WTC11 (cell line): ENCODE measurements around the gene CNTLN. TPM values are rescaled to one million over a fixed set of nuclear protein-coding genes. Genes with fewer than 3 reads are reported as not detected.
A peak's percentile ranks its signal among the peaks of the same experiment; 100 is the strongest.
"Not testable (repeated sequence)": the region's sequence is repeated elsewhere in the genome, so short reads cannot be mapped to it uniquely, and the experiment has no call there.

Experiments
- ATAC-seq: fragments of 200-7000 bp; cut with Tn5 transposase; 2 replicates; pipeline ENCODE4 v1.10.0; 2021; ENCODE audit warnings: mild to moderate bottlenecking, moderate library complexity
- CTCF ChIA-PET: fragments of 300-600 bp; sonication (Branson Sonifier 250); formaldehyde crosslinking; loops from one replicate; lab custom pipeline; 2021; ENCODE audit warnings: antibody characterized with exemption; lab: Charles Lee
- POLR2A ChIA-PET: fragments of 350-600 bp; sonication (Branson Sonifier 250); formaldehyde crosslinking; loops from one replicate; lab custom pipeline; 2021; ENCODE audit warnings: antibody characterized with exemption; lab: Charles Lee
- DNase-seq: peaks from one replicate; pipeline ENCODE4 v3.0.0; 2021; ENCODE audit warnings: low spot score
- H3K27ac Mint-ChIP-seq: 2 replicates; pipeline ENCODE4 v1.8.0; 2021; ENCODE audit warnings: mixed read lengths
- H3K27me3 Mint-ChIP-seq: 2 replicates; pipeline ENCODE4 v1.8.0; 2021; ENCODE audit warnings: low read depth, mild to moderate bottlenecking, moderate library complexity, mixed read lengths
- H3K36me3 Mint-ChIP-seq: 2 replicates; pipeline ENCODE4 v1.8.0; 2021; ENCODE audit warnings: mixed read lengths
- H3K4me1 Mint-ChIP-seq: 2 replicates; pipeline ENCODE4 v1.8.0; 2022; ENCODE audit warnings: mixed read lengths
- H3K4me3 Mint-ChIP-seq: 2 replicates; pipeline ENCODE4 v1.8.0; 2021; ENCODE audit warnings: mild to moderate bottlenecking, moderate library complexity, mixed read lengths
- H3K9me3 Mint-ChIP-seq: 2 replicates; pipeline ENCODE4 v1.8.0; 2021; ENCODE audit warnings: mixed read lengths
- ATF1 ChIP-seq: sonication (generic); formaldehyde crosslinking; IDR thresholded peaks from 2 replicates; pipeline ENCODE4 v1.8.1; 2023; ENCODE audit warnings: mild to moderate bottlenecking, moderate library complexity, missing genetic modification reagents
- E2F4 ChIP-seq: sonication (generic); formaldehyde crosslinking; IDR thresholded peaks from 2 replicates; pipeline ENCODE4 v1.8.1; 2022; ENCODE audit warnings: low read depth, mild to moderate bottlenecking, moderate library complexity, missing genetic modification reagents, borderline replicate concordance
- ESRRA ChIP-seq: sonication (generic); formaldehyde crosslinking; IDR thresholded peaks from 2 replicates; pipeline ENCODE4 v1.8.1; 2022; ENCODE audit warnings: mild to moderate bottlenecking, missing genetic modification reagents, borderline replicate concordance
- ETV6 ChIP-seq: sonication (generic); formaldehyde crosslinking; IDR thresholded peaks from 2 replicates; pipeline ENCODE4 v1.8.1; 2022; ENCODE audit warnings: mild to moderate bottlenecking, missing genetic modification reagents
- IRF2 ChIP-seq: sonication (generic); formaldehyde crosslinking; IDR thresholded peaks from 2 replicates; pipeline ENCODE4 v1.8.0; 2022; ENCODE audit warnings: low read depth, missing genetic modification reagents, borderline replicate concordance
- JAZF1 ChIP-seq: fragments of 250-450 bp; sonication (Bioruptor Pico); IDR thresholded peaks from 2 replicates; pipeline ENCODE4 v1.9.0; 2021; ENCODE audit warnings: moderate library complexity, mild to moderate bottlenecking, inconsistent platforms
- MXD4 ChIP-seq: fragments of 250-450 bp; sonication (Bioruptor Pico); IDR thresholded peaks from 2 replicates; pipeline ENCODE4 v1.8.0; 2021; ENCODE audit warnings: mild to moderate bottlenecking, moderate library complexity, borderline replicate concordance
- MYBL2 ChIP-seq: sonication (generic); formaldehyde crosslinking; IDR thresholded peaks from 2 replicates; pipeline ENCODE4 v1.8.1; 2023; ENCODE audit warnings: mild to moderate bottlenecking, moderate library complexity, missing genetic modification reagents
- NFATC4 ChIP-seq: fragments of 250-450 bp; sonication (Bioruptor Pico); IDR thresholded peaks from 2 replicates; pipeline ENCODE4 v1.9.0; 2021; ENCODE audit warnings: mild to moderate bottlenecking
- NFYB ChIP-seq: sonication (generic); formaldehyde crosslinking; conservative IDR thresholded peaks from 2 replicates; pipeline ENCODE4 v1.8.0; 2022; ENCODE audit warnings: low read depth, missing genetic modification reagents
- NR2C2 ChIP-seq: sonication (generic); formaldehyde crosslinking; IDR thresholded peaks from 2 replicates; pipeline ENCODE4 v1.8.0; 2022; ENCODE audit warnings: mild to moderate bottlenecking, missing genetic modification reagents
- TEAD4 ChIP-seq: sonication (generic); formaldehyde crosslinking; IDR thresholded peaks from 2 replicates; pipeline ENCODE4 v1.8.0; 2022; ENCODE audit warnings: mild to moderate bottlenecking, missing genetic modification reagents
- ZBTB21 ChIP-seq: sonication (generic); formaldehyde crosslinking; IDR thresholded peaks from 2 replicates; pipeline ENCODE4 v1.8.1; 2023; ENCODE audit warnings: mild to moderate bottlenecking, missing genetic modification reagents, borderline replicate concordance
- ZMAT4 ChIP-seq: fragments of 250-450 bp; sonication (Bioruptor Pico); IDR thresholded peaks from 2 replicates; pipeline ENCODE4 v1.9.0; 2021; ENCODE audit warnings: mild to moderate bottlenecking
- ZNF232 ChIP-seq: sonication (generic); formaldehyde crosslinking; IDR thresholded peaks from 2 replicates; pipeline ENCODE4 v1.8.0; 2022; ENCODE audit warnings: mild to moderate bottlenecking, missing genetic modification reagents
- ZNF317 ChIP-seq: sonication (generic); formaldehyde crosslinking; IDR thresholded peaks from 2 replicates; pipeline ENCODE4 v1.8.1; 2023; ENCODE audit warnings: low read depth, mild to moderate bottlenecking, moderate library complexity, missing genetic modification reagents, borderline replicate concordance
- total RNA-seq: library from RNA; stranded (reverse); gene quantifications from 3 replicates; pipeline ENCODE4 v1.2.3, GENCODE V29; 2021
- TF ChIP-seq, protein P1 (sequence below): sonication (generic); formaldehyde crosslinking; IDR thresholded peaks from 2 replicates; pipeline ENCODE4 v1.8.0; 2023; ENCODE audit warnings: missing genetic modification reagents
- TF ChIP-seq, protein P2 (sequence below): sonication (generic); formaldehyde crosslinking; IDR thresholded peaks from 2 replicates; pipeline ENCODE4 v1.8.1; 2022; ENCODE audit warnings: mild to moderate bottlenecking, moderate library complexity, missing genetic modification reagents
- TF ChIP-seq, protein P3 (sequence below): sonication (generic); formaldehyde crosslinking; conservative IDR thresholded peaks from 2 replicates; pipeline ENCODE4 v1.8.1; 2022; ENCODE audit warnings: mild to moderate bottlenecking, missing genetic modification reagents

Gene CNTLN
- total RNA-seq, 1 experiment from 2014 or later = 13.4 TPM

DNA sequence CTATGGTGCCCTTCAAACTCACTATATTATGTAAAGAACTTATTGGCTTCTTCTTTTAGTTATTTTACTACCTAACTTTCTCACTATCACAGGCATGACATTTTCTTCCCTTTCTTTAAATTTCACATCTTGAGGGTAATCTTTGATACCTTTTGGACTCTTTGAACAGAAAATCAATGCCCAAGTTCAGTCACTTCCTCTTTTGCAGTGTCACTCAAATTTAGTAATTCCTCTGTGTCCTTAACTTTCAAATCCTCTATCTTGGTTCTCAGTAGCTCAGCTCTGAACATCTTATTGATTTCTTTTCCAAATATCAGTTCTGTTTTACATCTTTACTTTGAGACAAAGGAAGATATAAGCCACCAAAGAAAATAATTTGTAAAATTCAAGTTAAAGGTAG, 25.5 kb downstream of the CNTLN start (continued):
- TF ChIP-seq ZMAT4 (CRISPR knock-in tag) (no peak), MXD4 (CRISPR knock-in tag) (no peak), ATF1 (no peak), MYBL2 (CRISPR knock-in tag) (no peak)
- TF ChIP-seq, all 79 proteins: peak for 0

- POLR2A ChIA-PET = no interaction called here
- no peak for ATAC-seq
- H3K9me3 Mint-ChIP-seq = peaks cover 22% of the 10 kb centered on the region
- no peak for DNase-seq
- TF ChIP-seq ZNF317 (CRISPR knock-in tag) (no peak), NR2C2 (no peak)
- TF ChIP-seq, protein P1, sequence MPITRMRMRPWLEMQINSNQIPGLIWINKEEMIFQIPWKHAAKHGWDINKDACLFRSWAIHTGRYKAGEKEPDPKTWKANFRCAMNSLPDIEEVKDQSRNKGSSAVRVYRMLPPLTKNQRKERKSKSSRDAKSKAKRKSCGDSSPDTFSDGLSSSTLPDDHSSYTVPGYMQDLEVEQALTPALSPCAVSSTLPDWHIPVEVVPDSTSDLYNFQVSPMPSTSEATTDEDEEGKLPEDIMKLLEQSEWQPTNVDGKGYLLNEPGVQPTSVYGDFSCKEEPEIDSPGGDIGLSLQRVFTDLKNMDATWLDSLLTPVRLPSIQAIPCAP = no peak
- TF ChIP-seq, all 79 proteins: peak for 0
- H3K27me3 Mint-ChIP-seq = no peaks in the 10 kb centered on the region
- CTCF ChIA-PET = no interaction called here
- H3K4me1 Mint-ChIP-seq = no peaks in the 10 kb centered on the region
- no peak overlapping the region for H3K4me3 Mint-ChIP-seq
- H3K36me3 Mint-ChIP-seq = peaks cover 16% of the 10 kb centered on the region
- no peak overlapping the region for H3K27ac Mint-ChIP-seq
Measured at GRCh38 chr9:17165764-17166163, 30.9 kb downstream of the CNTLN start.

DNA sequence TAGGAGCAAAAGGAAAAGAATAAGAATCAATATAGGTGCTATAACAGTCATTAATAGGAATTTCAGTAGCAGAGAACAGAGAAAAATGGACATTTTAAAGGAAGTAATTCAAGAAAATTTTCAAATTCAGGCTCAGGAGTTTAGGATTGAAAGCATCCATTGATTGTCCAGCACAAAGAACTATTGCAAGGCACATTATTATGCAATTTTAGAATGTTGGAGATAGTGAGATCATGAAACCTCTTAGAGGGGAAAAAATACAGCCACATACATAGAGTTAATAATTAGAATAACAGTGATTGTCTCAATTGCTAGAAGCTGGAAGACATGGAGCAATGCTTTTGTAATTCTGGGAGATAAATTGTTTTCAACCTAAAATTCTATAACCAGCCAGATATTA, 31.5 kb downstream of the CNTLN start:
- Mint-ChIP-seq H3K9me3 (peaks cover 22% of the 10 kb centered on the region), H3K27ac (no peak overlapping the region), H3K36me3 (peaks cover 16% of the 10 kb centered on the region), H3K4me1 (no peaks in the 10 kb centered on the region), H3K27me3 (no peaks in the 10 kb centered on the region), H3K4me3 (no peak overlapping the region)
- TF ChIP-seq, protein P2, sequence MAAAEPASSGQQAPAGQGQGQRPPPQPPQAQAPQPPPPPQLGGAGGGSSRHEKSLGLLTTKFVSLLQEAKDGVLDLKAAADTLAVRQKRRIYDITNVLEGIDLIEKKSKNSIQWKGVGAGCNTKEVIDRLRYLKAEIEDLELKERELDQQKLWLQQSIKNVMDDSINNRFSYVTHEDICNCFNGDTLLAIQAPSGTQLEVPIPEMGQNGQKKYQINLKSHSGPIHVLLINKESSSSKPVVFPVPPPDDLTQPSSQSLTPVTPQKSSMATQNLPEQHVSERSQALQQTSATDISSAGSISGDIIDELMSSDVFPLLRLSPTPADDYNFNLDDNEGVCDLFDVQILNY = no peak
- TF ChIP-seq ESRRA (CRISPR knock-in tag) (no peak), TEAD4 (CRISPR knock-in tag) (no peak), IRF2 (no peak), ZMAT4 (CRISPR knock-in tag) (no peak)
- DNase-seq = no peak
- ATAC-seq = no peak
- POLR2A ChIA-PET = no interaction called here
- CTCF ChIA-PET = no interaction called here

DNA sequence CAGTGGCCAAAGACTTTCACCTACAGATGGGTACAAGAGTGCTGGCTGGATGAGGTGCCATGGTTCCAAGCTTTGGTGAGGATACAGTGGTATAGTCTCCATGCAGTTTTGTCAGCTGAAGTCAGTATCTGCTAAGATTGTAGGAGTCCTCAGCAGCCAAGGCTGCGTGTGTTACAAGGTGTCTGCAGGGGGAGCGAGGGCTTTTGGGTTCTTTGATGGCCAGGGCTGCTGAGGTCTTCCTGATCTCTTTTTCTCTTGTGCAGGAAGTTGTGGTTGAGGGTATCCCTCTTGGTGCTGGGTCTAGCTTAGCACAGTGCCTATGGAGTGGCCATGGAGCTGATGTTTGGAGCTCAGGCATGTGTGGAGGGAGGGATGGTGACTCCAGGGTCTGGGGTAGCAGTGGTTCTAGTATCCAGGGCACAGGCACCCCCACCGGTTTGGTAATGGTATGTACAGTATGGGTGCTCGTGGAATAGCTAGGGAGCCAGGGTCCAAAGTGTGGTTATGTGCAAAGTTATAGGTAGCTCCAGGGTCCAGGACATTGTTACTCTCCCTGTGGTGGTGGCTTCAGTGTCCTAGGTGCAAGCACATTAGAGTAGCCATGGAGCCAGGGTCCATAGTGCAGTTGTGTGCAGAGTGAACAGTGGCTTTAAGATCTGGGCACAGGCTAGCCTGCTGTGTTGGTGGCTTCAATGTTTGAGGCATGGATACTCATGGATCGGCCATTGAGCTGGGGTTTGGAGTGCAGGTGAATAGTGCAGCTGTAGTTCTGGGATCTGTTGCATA, 36.7 kb downstream of the CNTLN start:
- Mint-ChIP-seq H3K27ac (no peak overlapping the region), H3K4me3 (no peak overlapping the region), H3K27me3 (no peaks in the 10 kb centered on the region), H3K36me3 (peaks cover 17% of the 10 kb centered on the region), H3K9me3 (peaks cover 17% of the 10 kb centered on the region), H3K4me1 (no peaks in the 10 kb centered on the region)
- ChIA-PET CTCF (interaction anchor here (0.8 to 1.6 kb wide), 3 partner anchors 36 to 349 kb away, joined by 3 to 4 read pairs (median 3); partner anchors contain the start of gene CNTLN), POLR2A (no interaction called here)
- no peak for DNase-seq
- peak; percentile 71 for ATAC-seq
- TF ChIP-seq ETV6 (CRISPR knock-in tag) (no peak), E2F4 (CRISPR knock-in tag) (no peak), NFYB (no peak), ZBTB21 (CRISPR knock-in tag) (no peak), ZNF232 (CRISPR knock-in tag) (no peak), JAZF1 (CRISPR knock-in tag) (no peak), NFATC4 (CRISPR knock-in tag) (no peak)
- TF ChIP-seq, protein P3, sequence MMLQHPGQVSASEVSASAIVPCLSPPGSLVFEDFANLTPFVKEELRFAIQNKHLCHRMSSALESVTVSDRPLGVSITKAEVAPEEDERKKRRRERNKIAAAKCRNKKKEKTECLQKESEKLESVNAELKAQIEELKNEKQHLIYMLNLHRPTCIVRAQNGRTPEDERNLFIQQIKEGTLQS (CRISPR knock-in tag) = no peak

DNA sequence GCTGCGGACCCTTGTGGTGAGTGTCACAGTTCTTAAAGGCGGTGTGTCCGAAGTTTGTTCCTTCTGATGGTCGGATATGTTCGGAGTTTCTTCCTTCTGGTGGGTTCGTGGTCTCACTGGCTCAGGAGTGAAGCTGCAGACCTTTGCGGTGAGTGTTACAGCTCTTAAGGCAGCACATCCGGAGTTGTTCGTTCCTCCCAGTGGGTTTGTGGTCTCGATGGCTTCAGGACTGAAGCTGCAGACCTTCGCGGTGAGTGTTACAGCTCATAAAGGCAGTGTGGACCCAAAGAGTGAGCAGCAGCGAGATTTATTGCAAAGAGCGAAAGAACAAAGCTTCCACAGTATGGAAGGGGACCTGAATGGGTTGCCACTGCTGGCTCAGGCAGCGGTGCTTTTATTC, 42.7 kb downstream of the CNTLN start:
- H3K4me3 Mint-ChIP-seq, POLR2A ChIA-PET, CTCF ChIA-PET, DNase-seq, H3K27me3 Mint-ChIP-seq, ATAC-seq: not testable (repeated sequence)
- H3K4me1 Mint-ChIP-seq = peaks cover 16% of the 10 kb centered on the region
- H3K9me3 Mint-ChIP-seq = peaks cover 17% of the 10 kb centered on the region
- H3K27ac Mint-ChIP-seq = peak overlapping the region; percentile 49; the same call in 1 of the 2 replicates
- peaks cover 21% of the 10 kb centered on the region for H3K36me3 Mint-ChIP-seq
